ENCODE results near the gene PPIF. TPM values are rescaled to one million over a fixed set of nuclear protein-coding genes. Genes with fewer than 3 reads are reported as not detected.

PPIF gene
- total and polyA plus RNA-seq, 2 of the 4 experiments (the other 2 are of a cell fraction) = 29.2 to 130 TPM

GRCh38 chr10:79359816-79360498 is 12.7 kb downstream of the PPIF start:
- no peak overlapping the region for H2BK120ac ChIP-seq (ENCODE audit: low read depth, low read length)
- no peaks in the 10 kb centered on the region for H3K27me3 ChIP-seq (ENCODE audit: control insufficient read depth, insufficient read depth, low read length)
- TF ChIP-seq RAD21 (IDR thresholded peaks at IDR 0.05; ENCODE audit: low read length) = no peak
- TF ChIP-seq CEBPB (IDR thresholded peaks at IDR 0.05; ENCODE audit: low read depth, low read length) = no peak
- TF ChIP-seq FOS (IDR thresholded peaks at IDR 0.05; ENCODE audit: low read depth, low read length) = no peak
- TF ChIP-seq MXI1 (IDR thresholded peaks at IDR 0.05; ENCODE audit: borderline replicate concordance, low read depth, low read length) = no peak
- no peak for TF ChIP-seq RCOR1 (IDR thresholded peaks at IDR 0.05; ENCODE audit: insufficient replicate concordance, low read length)
- TF ChIP-seq POLR2A (IDR thresholded peaks at IDR 0.05; ENCODE audit: low read depth, low read length) = no peak
- no peak for TF ChIP-seq MAZ (IDR thresholded peaks at IDR 0.05; ENCODE audit: borderline replicate concordance, low read depth, low read length)
- TF ChIP-seq, protein P1, sequence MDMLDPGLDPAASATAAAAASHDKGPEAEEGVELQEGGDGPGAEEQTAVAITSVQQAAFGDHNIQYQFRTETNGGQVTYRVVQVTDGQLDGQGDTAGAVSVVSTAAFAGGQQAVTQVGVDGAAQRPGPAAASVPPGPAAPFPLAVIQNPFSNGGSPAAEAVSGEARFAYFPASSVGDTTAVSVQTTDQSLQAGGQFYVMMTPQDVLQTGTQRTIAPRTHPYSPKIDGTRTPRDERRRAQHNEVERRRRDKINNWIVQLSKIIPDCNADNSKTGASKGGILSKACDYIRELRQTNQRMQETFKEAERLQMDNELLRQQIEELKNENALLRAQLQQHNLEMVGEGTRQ (IDR thresholded peaks at IDR 0.05; ENCODE audit: low read depth, low read length) = no peak
- TF ChIP-seq CHD1 (IDR thresholded peaks at IDR 0.05; ENCODE audit: low read depth, low read length) = no peak
- no peak for TF ChIP-seq SMC3 (IDR thresholded peaks at IDR 0.05; ENCODE audit: low read depth, low read length)
- no peak for TF ChIP-seq RFX5 (IDR thresholded peaks at IDR 0.05; ENCODE audit: low read depth, low read length)
- TF ChIP-seq, protein P2, sequence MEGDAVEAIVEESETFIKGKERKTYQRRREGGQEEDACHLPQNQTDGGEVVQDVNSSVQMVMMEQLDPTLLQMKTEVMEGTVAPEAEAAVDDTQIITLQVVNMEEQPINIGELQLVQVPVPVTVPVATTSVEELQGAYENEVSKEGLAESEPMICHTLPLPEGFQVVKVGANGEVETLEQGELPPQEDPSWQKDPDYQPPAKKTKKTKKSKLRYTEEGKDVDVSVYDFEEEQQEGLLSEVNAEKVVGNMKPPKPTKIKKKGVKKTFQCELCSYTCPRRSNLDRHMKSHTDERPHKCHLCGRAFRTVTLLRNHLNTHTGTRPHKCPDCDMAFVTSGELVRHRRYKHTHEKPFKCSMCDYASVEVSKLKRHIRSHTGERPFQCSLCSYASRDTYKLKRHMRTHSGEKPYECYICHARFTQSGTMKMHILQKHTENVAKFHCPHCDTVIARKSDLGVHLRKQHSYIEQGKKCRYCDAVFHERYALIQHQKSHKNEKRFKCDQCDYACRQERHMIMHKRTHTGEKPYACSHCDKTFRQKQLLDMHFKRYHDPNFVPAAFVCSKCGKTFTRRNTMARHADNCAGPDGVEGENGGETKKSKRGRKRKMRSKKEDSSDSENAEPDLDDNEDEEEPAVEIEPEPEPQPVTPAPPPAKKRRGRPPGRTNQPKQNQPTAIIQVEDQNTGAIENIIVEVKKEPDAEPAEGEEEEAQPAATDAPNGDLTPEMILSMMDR (conservative IDR thresholded peaks at IDR 0.05; ENCODE audit: low read depth, low read length) = no peak
- no peak overlapping the region for H2BK5ac ChIP-seq (ENCODE audit: low read depth, low read length, poor library complexity, severe bottlenecking)
- in situ Hi-C loops (cut with MboI; ENCODE audit: low sequenced_read_pairs) = no loop called here
- intact Hi-C loops (cut with micrococcal nuclease) = no loop called here
- no peak overlapping the region for H3K18ac ChIP-seq (ENCODE audit: low read depth, low read length)
- H2AK9ac ChIP-seq (replicated peaks; ENCODE audit: low read depth, low read length, poor library complexity) = no peak overlapping the region
- dilution Hi-C loops (cut with HindIII; ENCODE audit: low sequenced_read_pairs, unreplicated experiment) = no loop called here
- no peak overlapping the region for H3K4me3 ChIP-seq (ENCODE audit: insufficient read depth, low read depth, low read length)
- H3K36me3 ChIP-seq (ENCODE audit: control insufficient read depth, insufficient read depth, low read length) = peaks cover 10% of the 10 kb centered on the region
- H4K20me1 ChIP-seq (ENCODE audit: insufficient read depth, low read length) = peaks cover 8% of the 10 kb centered on the region
- H3K9me3 ChIP-seq (ENCODE audit: control insufficient read depth, insufficient read depth, low read length) = no peaks in the 10 kb centered on the region; the same call in 1 of the 2 replicates
- H3K14ac ChIP-seq (replicated peaks; ENCODE audit: low read depth, low read length) = no peak overlapping the region
- CTCF ChIA-PET = no interaction called here
- no peak overlapping the region for H4K5ac ChIP-seq (ENCODE audit: low read depth, low read length)
- 100% methylated on average over 2 of the region's 6 CpGs; no CpG with 5 or more reads in 1 of the 2 experiments for WGBS, 2 experiments (ENCODE audit: extremely low coverage in 2 of 2, insufficient read length in 1 of 2)
- no peak overlapping the region for H2AFZ ChIP-seq (replicated peaks; ENCODE audit: low read length, poor library complexity)
- H4K8ac ChIP-seq (ENCODE audit: low read depth in 2 of 2, low read length in 2 of 2) = no peak overlapping the region
- POLR2A ChIA-PET (ENCODE audit: unreplicated experiment) = no interaction called here
- no peak overlapping the region for H4K91ac ChIP-seq (ENCODE audit: insufficient read depth, low read depth, low read length)
- H3K4ac ChIP-seq (ENCODE audit: low read depth, low read length) = no peak overlapping the region
- no peak overlapping the region for H3K27ac ChIP-seq (ENCODE audit: insufficient read depth, low read length)
- H3K9ac ChIP-seq (ENCODE audit: low read depth, low read length) = no peak overlapping the region
- H3K9me1 ChIP-seq (ENCODE audit: insufficient read depth, low read length) = no peaks in the 10 kb centered on the region; the same call in 1 of the 2 replicates
- no TSS peak for BruUV-seq (replicated peaks)
- no peak overlapping the region for H3K56ac ChIP-seq (ENCODE audit: extremely low read depth, insufficient read depth, low read length)
- ATAC-seq (ENCODE audit: low read depth) = no peak
- H2AK5ac ChIP-seq (ENCODE audit: low read depth, low read length) = no peak overlapping the region
- no peak overlapping the region for H2BK20ac ChIP-seq (ENCODE audit: low read depth, low read length)
- DNase-seq = no peak
- H3K23ac ChIP-seq (ENCODE audit: low read depth, low read length) = no peak overlapping the region
- no peak overlapping the region for H2BK15ac ChIP-seq (ENCODE audit: low read depth, low read length)
- H3K4me2 ChIP-seq (ENCODE audit: low read depth, low read length) = no peak overlapping the region
- peaks cover 0 to 14% of the 10 kb centered on the region in 2 experiments; a peak in 2 of 4 replicates for H3K79me1 ChIP-seq (ENCODE audit: low read depth in 1 of 2, low read length in 2 of 2)
- H3K4me1 ChIP-seq (ENCODE audit: control insufficient read depth, insufficient read depth, low read length) = no peaks in the 10 kb centered on the region
